ENCODE results near the gene DNAJC12.
"Not testable (repeated sequence)": the region's sequence is repeated elsewhere in the genome, so short reads cannot be mapped to it uniquely, and the experiment has no call there.

Gene DNAJC12

DNA sequence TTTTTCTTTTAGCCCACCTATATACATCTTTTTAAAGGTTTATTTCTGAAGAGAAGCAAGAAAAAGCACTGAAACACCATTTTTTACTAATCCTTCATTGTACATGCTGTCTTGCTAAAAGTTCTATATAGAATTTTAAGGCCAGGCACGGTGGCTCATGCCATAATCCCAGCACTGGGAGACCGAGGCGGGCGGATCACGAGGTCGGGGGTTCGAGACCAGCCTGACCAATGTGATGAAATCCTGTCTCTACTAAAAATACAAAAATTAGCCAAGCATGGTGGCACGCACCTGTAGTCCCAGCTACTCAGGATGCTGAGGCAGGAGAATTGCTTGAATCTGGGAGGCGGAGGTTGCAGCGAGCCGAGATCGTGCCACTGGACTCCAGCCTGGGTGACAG, 1.5 kb upstream of the DNAJC12 start:
- not testable (repeated sequence) for DNase-seq

DNA sequence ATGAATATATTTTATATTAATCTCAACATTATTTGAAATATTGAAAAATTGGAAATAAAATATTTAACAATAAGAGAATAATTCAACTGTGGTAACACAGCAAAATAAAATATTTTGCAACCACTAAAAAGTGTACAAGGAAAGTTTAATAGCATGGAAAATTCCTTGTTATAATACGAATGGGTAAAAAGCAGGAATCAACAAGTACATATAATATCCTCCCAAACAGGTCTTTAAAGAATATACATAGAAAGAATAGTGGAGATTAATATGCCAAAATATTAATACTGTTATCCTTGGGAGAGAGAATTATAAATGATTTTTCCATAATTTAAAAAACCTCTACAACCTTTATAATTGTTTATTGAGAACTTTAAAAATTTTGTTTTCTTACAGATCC, 1.0 kb downstream of the DNAJC12 start:
- no peak for DNase-seq

DNA sequence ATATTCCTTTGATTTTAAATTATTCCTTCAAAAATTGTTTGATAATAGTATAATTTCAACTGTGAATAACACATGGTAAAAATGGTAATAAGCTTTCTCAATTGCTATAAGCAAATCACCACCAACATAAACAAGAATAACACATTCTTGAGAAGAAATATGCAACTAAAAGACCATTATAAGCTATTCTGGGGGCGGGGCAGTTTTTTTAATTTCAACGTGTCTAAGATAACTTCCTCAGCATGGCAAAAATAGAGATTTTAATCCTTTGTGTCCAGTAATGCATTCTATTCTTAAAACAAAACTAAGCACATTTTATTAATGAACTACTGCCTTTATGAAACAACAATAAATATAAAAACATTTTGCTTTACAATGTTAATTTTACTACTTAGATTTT, 1.5 kb downstream of the DNAJC12 start:
- no peak for DNase-seq

DNA sequence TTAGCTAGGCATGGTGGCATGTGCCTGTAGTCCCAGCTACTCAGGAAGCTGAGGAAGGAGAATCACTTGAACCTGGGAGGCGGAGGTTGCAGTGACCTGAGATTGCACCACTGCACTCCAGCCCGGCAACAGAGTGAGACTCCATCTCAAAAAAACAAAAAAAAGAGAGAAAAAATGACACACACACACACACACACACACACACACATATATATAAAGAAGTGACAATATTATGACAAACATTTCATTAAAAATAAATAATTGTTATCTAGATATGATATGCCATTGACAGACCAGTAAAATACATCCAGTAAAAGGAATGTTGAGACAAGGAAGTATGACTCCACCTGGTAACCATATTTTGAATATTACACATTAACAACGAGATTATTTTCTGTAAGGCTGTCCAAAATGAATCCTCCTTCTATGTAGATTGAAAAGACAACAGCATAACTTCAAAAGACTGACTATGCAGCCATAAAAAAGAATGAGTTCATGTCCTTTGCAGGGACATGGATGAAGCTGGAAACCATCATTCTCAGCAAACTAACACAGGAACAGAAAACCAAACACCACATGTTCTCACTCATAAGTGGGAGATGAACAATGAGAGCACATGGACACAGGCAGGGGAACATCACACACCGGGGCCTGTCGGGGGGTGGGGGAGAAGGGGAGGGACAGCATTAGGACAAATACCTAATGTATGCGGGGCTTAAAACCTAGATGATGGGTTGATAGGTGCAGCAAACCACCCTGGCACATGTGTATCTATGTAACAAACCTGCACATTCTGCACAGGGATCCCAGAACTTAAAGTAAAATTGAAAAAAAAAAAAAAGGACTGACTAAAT, 2.2 kb downstream of the DNAJC12 start:
- not testable (repeated sequence) for DNase-seq

DNA sequence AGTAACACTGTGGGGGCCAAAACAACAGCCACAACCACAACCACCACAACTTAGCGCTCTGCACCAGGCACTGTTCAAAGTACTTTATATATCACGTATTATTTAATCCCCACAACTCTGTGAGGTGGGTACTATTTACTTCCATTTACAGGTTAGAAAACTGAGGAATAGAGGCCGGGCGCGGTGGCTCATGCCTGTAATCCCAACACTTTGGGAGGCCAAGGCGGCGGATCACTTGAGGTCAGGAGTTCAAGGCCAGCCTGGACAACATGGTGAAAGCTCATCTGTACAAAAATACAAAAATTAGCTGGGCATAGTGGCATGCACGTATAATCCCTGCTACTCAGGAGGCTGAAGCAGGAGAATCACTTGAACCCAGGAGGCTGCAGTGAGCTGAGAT, 3.6 kb downstream of the DNAJC12 start:
- no peak for DNase-seq

DNA sequence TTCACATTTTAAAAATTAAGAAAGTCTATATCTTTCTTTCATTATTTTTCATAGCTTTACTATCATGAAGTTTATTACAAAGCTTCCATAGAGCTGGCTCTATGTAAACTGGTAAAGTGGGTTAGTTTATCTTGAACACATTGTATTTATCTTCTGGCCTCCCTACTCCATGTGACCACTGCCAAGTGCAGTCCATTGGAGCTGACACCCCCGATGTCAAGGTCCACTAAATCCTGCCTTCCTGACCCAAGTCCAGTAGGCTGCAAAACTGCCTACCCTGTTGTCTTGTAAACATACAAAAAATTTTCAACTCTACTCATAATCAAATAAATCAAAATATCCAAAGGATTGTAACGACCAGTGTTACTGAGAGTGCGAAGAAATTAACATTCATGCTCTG, 10.2 kb downstream of the DNAJC12 start:
- no peak for DNase-seq

DNA sequence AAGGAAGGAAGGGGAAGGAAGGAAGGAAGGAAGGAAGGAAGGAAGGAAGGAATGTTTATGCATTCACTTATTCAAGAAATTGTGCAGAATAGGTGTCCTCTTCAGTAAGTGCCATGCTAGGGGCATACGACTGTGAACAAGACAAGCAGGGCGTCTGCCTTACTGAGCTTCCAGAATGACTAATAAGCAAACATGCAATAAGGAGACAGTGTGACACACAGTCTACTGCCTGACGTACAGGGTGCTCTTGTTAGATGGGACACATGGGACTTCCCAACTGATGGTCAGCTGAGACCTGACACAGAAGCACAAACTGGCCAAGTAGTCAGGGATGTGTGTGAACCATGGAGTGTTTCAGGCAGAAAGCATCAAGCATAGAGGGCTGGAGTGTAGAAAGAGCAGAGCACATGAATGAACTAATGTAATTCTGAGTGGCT, 18.2 kb downstream of the DNAJC12 start:
- DNase-seq: no peak

DNA sequence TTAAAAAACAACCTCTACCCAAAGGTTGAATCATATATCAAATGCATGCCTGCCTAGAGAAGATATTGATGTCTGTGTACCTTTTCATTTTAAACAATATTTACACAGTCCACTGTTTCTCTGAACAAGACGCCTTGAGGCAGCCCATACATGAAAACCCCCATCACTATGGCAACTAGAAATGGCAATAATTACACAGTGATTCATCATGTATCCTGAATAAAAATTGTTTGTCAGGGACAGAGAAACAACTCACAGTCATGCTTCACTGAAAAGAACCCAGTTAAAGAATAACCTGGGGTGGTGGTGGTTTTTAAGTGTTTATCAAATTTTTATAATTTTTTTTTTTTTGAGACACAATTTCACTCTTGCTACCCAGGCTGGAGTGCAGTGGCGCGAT, 19.7 kb downstream of the DNAJC12 start:
- no peak for DNase-seq

DNA sequence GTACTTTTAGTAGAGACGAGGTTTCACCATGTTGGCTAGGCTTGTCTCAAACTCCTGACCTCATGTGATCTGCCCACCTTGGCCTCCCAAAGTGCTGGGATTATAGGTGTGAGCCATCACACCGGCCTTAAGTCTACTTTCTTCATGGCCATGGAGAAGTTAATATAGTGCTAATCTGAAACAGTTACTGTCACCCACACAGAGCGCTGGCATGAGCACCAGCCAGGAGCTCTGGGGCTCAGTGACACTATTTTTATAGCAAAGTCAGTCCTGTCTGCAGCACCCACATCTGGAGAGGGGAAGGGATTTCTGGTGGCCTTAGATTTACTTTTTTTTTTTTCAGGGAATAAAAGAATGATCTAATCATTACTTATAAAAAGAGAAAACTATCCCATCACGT, 21.3 kb downstream of the DNAJC12 start:
- no peak for DNase-seq

DNA sequence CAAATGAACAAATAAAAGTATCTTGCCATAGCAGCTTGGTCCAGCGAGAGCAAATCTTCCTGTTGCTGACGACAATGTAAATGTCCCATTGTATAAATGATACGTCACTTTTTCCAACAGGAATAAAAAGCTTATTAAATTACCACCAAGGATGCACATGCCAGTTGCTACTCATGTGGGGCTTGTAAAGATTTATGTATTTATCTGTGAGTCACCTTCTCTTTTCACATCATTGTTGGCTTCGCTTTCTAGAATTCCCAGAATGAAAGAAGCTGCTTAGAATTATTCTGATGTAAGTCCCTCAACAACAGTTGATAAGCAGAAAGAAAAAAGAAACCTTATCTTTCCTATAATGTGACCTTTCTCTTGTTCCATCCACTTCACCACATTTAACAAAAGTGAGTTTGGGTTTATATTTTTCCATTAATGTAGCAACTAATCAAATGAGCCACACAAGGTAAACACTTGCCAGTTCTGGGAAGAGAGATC, 22.4 kb downstream of the DNAJC12 start:
- no peak for DNase-seq

DNA sequence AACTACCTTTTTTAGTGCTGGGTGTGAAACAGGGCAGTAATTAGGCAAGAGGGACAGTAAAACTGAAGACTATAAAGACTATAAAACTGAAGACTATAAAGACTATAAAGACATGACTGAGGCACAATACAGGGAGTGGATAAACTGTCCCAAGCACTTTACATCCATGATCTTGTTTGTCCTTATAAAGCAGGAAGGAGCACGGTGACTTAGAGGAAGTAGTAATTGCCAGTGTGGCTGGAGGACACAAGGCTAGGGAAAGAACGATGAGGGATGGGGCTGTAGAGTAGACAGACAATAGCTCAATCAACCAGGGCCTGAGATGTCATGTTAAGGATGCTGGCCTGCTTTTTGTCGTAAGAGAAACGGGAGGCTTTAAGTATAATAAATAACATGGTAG, 26.0 kb downstream of the DNAJC12 start:
- no peak for DNase-seq

DNA sequence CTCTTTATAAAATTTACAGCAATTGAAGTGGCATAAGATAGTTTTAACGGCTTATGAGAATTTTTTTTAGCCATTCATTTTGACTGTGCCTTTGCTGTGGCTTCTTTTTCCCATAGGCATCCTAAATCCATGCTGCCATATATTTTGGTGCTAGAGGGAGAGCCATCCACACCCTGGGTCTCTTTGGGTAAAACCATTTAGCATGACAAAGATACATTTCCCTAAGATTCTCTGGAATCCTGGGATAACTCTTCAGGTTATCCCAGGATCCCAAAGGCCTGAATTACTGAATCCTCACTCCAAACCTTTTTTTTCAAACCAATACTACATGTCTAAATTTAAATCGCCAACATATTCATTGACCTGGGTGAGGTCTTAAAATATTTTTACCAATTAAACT, 28.9 kb downstream of the DNAJC12 start:
- DNase-seq: no peak

DNA sequence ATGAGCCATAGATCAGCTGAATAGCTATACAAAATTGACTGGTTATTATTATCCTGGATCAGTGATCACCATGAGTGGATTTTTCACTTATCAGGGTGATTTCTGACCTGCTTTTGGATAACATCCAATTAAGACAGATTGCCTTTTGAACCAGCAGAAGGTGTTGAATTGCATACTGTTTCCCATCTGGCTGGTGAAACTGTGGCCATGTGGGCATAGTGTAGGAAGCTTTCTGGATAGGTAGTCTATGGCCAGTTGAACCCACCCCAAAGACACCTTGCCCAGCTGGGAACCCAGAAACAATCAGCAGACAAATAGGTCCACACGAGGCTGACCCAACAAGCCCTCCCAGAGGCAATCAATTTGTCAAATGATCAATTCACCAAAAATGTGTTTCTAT, 29.3 kb downstream of the DNAJC12 start:
- DNase-seq: no peak

DNA sequence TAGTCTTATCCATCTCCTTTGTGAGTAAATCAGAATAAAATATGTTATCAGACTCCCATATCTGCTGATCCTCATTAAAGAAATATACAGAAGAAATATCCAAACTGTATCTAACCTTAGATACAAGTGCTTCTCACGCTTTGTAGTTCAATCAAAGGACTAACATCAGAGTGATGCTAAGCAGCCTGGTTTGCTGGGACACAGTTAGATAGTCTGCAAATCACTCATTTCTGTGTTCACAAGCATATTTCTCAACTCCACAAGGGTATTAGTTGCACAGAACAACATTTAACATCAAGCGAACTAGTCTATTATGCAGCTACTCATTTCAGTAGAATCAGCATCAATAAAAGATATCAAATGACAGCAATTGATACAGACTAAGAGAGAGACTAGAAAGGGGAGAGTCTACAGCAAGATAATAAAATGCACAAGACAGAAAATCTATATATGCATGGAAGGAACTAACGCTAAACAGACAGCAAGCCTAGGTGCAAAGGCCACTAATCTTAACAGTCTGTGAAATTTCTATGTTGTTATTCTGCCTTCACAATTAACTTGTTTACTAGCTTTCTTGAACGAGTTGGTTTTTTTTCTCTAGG, 30.0 kb downstream of the DNAJC12 start:
- DNase-seq: no peak

DNA sequence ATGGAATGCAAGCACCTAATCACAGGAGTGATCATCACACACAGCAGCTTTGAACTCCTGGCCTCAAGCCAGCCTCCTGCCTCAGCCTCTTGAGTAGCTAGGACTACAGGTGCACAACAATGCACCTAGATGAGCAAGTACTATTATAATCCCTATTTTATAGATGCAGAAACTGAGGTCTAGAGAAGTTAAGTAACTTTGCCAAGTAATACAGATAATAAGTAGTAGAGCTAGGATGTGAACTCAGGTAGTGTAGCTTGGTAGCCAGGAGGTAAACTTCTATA, 33.7 kb downstream of the DNAJC12 start:
- DNase-seq: no peak

DNA sequence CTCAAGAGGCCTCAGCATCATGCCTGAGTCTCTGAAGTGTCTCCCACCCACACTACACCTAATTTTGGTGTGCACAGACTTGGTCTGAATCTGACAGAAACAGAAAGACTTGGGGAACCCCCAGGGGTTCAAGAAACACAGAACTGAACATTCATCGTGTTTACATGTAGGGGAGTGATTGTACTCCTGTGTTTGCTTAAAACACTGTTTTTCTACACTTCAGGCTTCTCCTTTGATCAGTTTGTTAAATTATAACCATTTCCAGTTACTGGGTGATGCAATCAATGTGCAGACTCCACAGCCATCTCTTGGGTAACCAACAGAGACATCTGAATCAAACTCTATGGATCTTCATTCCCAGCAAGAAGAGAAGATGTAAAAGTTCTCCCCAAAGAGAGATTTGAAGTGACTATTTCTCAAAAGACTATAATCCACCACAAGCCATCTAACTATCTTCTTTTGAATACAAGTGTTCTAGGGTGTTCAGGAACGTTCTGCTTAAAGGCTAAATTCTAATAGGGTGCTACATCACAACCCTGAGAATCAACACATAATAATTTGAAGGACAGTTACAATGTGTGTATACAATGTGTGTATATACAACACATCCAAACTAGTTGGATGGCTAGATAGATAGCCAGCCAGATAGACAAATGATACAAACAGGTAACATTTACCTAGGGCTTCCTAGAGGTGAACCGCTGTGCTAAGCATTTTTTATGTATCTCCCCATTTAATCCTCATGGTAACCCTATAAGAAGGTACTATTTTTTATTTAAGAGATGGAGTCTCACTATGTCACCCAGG, 34.2 kb downstream of the DNAJC12 start:
- no peak for DNase-seq

DNA sequence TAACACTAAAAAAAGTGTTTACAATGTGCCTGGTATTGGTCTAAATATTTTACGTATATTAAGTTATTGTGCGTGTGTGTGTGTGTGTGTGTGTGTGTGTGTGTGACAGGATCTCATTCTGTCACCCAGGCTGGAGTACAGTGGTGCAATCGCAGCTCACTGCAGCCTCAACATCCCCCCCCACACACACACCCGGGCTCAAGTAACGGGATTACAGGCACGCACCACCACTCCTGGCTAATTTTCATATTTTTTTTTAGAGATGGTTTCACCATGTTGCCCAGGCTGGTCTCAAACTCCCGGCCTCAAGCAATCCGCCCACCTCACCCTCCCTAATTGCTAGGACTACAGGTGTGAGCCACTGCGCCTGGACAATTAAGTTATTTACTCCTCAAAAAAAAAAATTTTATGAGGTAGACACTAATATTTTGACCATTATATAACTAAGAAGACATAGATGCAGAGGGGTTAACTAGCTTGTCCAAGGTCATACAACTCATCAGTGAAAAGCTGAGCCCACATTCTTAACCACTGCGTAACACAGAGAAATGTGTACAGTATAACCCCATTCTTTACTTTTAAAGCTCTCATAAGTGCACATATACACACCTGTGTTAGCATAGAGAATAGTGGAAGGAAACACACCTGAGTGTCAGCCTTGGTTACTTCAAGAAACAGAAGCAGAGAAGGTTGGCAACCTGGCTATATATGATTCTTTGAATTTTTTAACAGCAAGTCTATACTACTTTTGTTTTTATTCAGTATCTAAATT, 35.0 kb downstream of the DNAJC12 start:
- no peak for DNase-seq

DNA sequence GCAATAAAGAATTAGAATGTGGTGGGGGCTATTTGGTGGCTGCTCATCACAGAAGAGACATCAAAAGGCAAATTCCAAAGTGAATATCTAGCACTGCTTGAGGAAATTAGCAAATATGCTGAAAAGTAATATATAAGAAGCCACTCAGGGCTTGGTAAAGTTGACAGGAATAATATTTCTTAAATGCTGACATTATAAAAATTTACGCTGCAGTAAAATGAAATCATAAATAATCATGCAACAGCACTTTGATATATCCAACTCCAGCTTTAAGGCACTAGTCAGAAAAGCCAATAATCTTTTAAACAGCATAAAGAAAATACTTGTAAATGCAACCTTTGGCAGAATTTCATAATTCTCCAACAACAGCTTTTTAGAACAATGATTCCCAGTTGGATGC, 36.9 kb downstream of the DNAJC12 start:
- no peak for DNase-seq

DNA sequence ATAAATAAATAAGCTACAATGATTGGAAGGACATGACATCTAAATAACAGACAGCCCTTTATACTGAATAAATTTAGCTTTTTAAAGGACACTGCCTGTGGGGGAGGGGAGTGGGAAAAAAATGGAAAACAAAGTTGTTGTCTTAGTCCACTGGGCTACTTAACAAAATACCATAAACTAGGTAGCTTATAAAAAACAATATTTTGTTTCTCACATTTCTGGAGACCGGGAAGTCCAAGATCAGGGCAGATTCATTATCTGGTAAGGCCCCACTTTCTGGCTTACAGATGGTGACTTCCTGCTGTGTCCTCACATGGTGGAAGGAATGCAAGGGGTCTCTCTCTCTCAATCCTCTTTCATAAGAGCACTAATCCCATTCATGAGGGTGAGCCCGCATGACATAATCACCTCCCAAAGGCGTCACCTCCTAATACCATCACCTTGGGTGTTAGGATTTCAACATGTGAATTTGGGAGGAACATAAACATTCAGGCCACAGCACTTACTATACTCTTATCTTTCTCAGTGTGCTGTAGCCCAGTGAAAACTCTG, 43.0 kb downstream of the DNAJC12 start:
- no peak for DNase-seq

DNA sequence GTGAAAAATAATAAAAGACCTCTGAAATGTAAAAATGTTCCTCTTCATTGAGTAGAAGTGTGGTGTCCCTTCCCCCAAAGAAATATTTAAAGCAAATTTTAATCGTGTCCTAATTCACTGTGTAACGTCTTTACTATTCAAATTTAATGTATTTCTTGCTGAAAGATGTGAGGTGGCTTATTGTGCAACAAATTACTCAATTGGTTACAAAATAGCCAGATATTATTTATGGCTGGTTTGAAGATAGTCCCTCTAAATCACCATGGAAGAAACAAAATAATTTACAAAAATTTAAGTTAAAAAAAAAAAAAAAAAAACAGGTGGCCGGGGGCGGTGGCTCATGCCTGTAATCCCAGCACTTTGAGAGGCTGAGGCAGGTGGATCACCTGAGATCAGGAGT, 43.7 kb downstream of the DNAJC12 start:
- no peak for DNase-seq

DNA sequence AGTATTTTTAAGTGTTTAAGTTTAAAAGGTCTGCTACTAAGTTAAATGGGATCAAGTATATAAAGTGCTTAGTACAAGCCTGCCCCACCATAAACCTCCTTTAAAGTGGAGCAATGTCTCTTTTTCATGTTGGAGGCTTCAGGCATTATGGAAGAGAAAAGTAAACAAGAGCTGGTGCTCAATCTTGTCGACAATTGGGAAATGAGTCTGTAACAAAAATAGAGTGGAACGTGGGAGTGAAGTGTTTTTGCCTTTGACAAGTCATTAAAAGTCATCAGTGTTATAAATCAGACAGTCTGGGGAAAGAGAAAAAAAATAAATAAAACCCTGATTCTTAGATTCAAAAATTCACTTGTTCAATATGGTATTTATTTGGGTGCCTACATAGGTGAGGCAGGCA, 44.7 kb downstream of the DNAJC12 start:
- DNase-seq: no peak

DNA sequence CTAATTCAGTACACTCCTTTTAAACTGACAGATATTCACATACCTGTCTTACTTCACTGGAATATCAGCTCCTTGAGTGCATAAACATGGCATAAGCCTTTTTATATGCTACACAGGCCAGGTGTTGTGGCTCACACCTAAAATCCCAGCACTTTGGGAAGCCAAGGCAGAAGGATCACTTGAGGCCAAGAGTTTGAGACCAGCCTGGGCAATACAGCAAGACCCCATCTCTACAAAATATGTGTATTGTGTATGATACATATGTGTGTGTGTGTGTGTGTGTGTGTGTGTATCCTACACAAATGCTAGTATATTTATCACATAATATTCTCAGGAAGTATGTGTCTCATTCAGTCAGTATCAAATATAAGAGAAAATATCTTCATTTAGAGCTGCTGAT, 45.3 kb downstream of the DNAJC12 start:
- DNase-seq: no peak
